Nephron (organoid): Measurements from ENCODE around the gene SPIN2A.
"Not testable (repeated sequence)": the region's sequence is repeated elsewhere in the genome, so short reads cannot be mapped to it uniquely, and the experiment has no call there.

Source experiments
- H3K27ac Mint-ChIP-seq, 3 experiments: 2 replicates each; pipeline ENCODE4 v1.8.0; 2020; ENCODE audit warnings: mixed read lengths in 3 of 3, mild to moderate bottlenecking in 2 of 3, moderate library complexity in 1 of 3
- H3K27me3 Mint-ChIP-seq: 2 replicates; pipeline ENCODE4 v1.8.0; 2021; ENCODE audit warnings: low read depth, mild to moderate bottlenecking, moderate library complexity, mixed read lengths
- H3K36me3 Mint-ChIP-seq: 2 replicates; pipeline ENCODE4 v1.8.0; 2020; ENCODE audit warnings: low read depth, mixed read lengths
- H3K4me1 Mint-ChIP-seq: 2 replicates; pipeline ENCODE4 v1.8.0; 2020; ENCODE audit warnings: mixed read lengths
- H3K4me3 Mint-ChIP-seq, 3 experiments: 2 replicates each; pipeline ENCODE4 v1.8.0; 2020; ENCODE audit warnings: mild to moderate bottlenecking in 3 of 3, mixed read lengths in 3 of 3, moderate library complexity in 2 of 3
- H3K9me3 Mint-ChIP-seq: 2 replicates; pipeline ENCODE4 v1.8.0; 2020; ENCODE audit warnings: mixed read lengths
- CTCF ChIP-seq, 3 experiments: fragments of 200-600 bp; sonication (generic); IDR thresholded peaks; one replicate each; pipeline ENCODE4 v1.5.0; 2021; ENCODE audit warnings: antibody characterized with exemption in 3 of 3; ENCODE audit not compliant: unreplicated experiment in 3 of 3

Gene SPIN2A

GRCh38 chrX:57137073-57137472 lies at the start of gene SPIN2A:
Gene SPIN2A, minus strand, starts transcription at chrX:57137397. Its CDS starts 800 bp downstream, at chrX:57136597.
- H3K9me3 Mint-ChIP-seq, H3K27me3 Mint-ChIP-seq, H3K36me3 Mint-ChIP-seq: not testable (repeated sequence)
- peak within 1 kb of the TSS; percentile 85 to 87 (median 85) for H3K4me3 Mint-ChIP-seq
- H3K4me1 Mint-ChIP-seq: peaks cover 11% of the 10 kb centered on the region
- peak within 1 kb of the TSS; percentile 89 to 98 (median 89) for H3K27ac Mint-ChIP-seq

- Mint-ChIP-seq H3K9me3 (peaks cover 36% of the 10 kb centered on the region), H3K4me1 (no peaks in the 10 kb centered on the region), H3K4me3 (no peak overlapping the region), H3K27me3 (no peaks in the 10 kb centered on the region), H3K27ac (no peak overlapping the region), H3K36me3 (peaks cover 5% of the 10 kb centered on the region)
- TF ChIP-seq CTCF (IDR thresholded peaks at IDR 0.05; ENCODE audit: unreplicated experiment in 3 of 3): no peak
Observed at GRCh38 chrX:57178605-57179004, 41.4 kb upstream of the SPIN2A start.

- H3K27ac Mint-ChIP-seq: no peak overlapping the region
- no peak for TF ChIP-seq CTCF (IDR thresholded peaks at IDR 0.05; ENCODE audit: unreplicated experiment in 3 of 3)
- peaks cover 5% of the 10 kb centered on the region for H3K36me3 Mint-ChIP-seq
- H3K4me3 Mint-ChIP-seq: no peak overlapping the region
- no peaks in the 10 kb centered on the region for H3K4me1 Mint-ChIP-seq
- no peaks in the 10 kb centered on the region for H3K27me3 Mint-ChIP-seq
- H3K9me3 Mint-ChIP-seq: peaks cover 40% of the 10 kb centered on the region
Observed at GRCh38 chrX:57177070-57177469, 39.9 kb upstream of the SPIN2A start.

- no peak for TF ChIP-seq CTCF (IDR thresholded peaks at IDR 0.05; ENCODE audit: unreplicated experiment in 3 of 3)
- Mint-ChIP-seq H3K36me3 (no peaks in the 10 kb centered on the region), H3K4me1 (no peaks in the 10 kb centered on the region), H3K27ac (no peak overlapping the region), H3K27me3 (no peaks in the 10 kb centered on the region), H3K4me3 (no peak overlapping the region), H3K9me3 (peaks cover 9% of the 10 kb centered on the region)
Observed at GRCh38 chrX:57172544-57172943, 35.3 kb upstream of the SPIN2A start.

GRCh38 chrX:57156397-57157049 lies 19.3 kb upstream of the SPIN2A start:
- TF ChIP-seq CTCF (IDR thresholded peaks at IDR 0.05; ENCODE audit: unreplicated experiment in 3 of 3): peak; percentile 35 to 55 (median 38)
- H3K4me3 Mint-ChIP-seq: no peak overlapping the region
- H3K27ac Mint-ChIP-seq: no peak overlapping the region

GRCh38 chrX:57155171-57155570 lies 18.0 kb upstream of the SPIN2A start:
- peaks cover 5% of the 10 kb centered on the region for H3K4me1 Mint-ChIP-seq
- no peak overlapping the region for H3K4me3 Mint-ChIP-seq
- peaks cover 37% of the 10 kb centered on the region for H3K36me3 Mint-ChIP-seq
- no peaks in the 10 kb centered on the region for H3K27me3 Mint-ChIP-seq
- H3K27ac Mint-ChIP-seq: no peak overlapping the region
- peaks cover 42% of the 10 kb centered on the region for H3K9me3 Mint-ChIP-seq
- no peak for TF ChIP-seq CTCF (IDR thresholded peaks at IDR 0.05; ENCODE audit: unreplicated experiment in 3 of 3)

More at GRCh38 chrX:57156397-57157049, 19.3 kb upstream of the SPIN2A start:
- H3K27me3 Mint-ChIP-seq: peaks cover 3% of the 10 kb centered on the region
- H3K9me3 Mint-ChIP-seq: peaks cover 41% of the 10 kb centered on the region
- peaks cover 5% of the 10 kb centered on the region for H3K4me1 Mint-ChIP-seq
- peaks cover 32% of the 10 kb centered on the region for H3K36me3 Mint-ChIP-seq

GRCh38 chrX:57152222-57152621 lies 15.0 kb upstream of the SPIN2A start:
- H3K27me3 Mint-ChIP-seq, H3K4me1 Mint-ChIP-seq, H3K27ac Mint-ChIP-seq, H3K4me3 Mint-ChIP-seq: not testable (repeated sequence)
- Mint-ChIP-seq H3K9me3 (peaks cover 61% of the 10 kb centered on the region), H3K36me3 (peaks cover 52% of the 10 kb centered on the region)
